Liver (tissue), 3 donors: ENCODE data around the gene ZNF710.

Experiments
- EGR1 ChIP-seq, 2 donors: IDR thresholded peaks; 2 replicates each; pipeline ENCODE4 v1.6.1; 2016 to 2018; ENCODE audit warnings: antibody characterized with exemption in 2 of 2, low read depth in 2 of 2
- HNF4A ChIP-seq, 2 donors: conservative IDR thresholded peaks; 2 replicates each; pipeline ENCODE4 v1.6.1; 2016; ENCODE audit warnings: antibody characterized with exemption in 2 of 2, mild to moderate bottlenecking in 2 of 2
- RAD21 ChIP-seq, 2 donors: IDR thresholded peaks; 2 replicates each; pipeline ENCODE4 v1.6.1; 2016; ENCODE audit warnings: antibody characterized with exemption in 2 of 2, mild to moderate bottlenecking in 2 of 2
- SP1 ChIP-seq: IDR thresholded peaks from 2 replicates; pipeline ENCODE4 v1.6.1; 2018; ENCODE audit warnings: antibody characterized with exemption, mild to moderate bottlenecking
- TAF1 ChIP-seq: conservative IDR thresholded peaks from 2 replicates; pipeline ENCODE4 v1.6.1; 2016; ENCODE audit warnings: antibody characterized with exemption, mild to moderate bottlenecking
- YY1 ChIP-seq: IDR thresholded peaks from 2 replicates; pipeline ENCODE4 v1.6.1; 2016; ENCODE audit warnings: antibody characterized with exemption, mild to moderate bottlenecking
- TF ChIP-seq, protein P1 (sequence below): fragments of 150-350 bp; IDR thresholded peaks from 2 replicates; pipeline ENCODE4 v1.5.1; 2017; ENCODE audit warnings: improper control_type of control experiment, low read depth, low read length; ENCODE audit not compliant: missing input control
- TF ChIP-seq, protein P2 (sequence below): IDR thresholded peaks from 2 replicates; pipeline ENCODE4 v1.6.1; 2016; ENCODE audit warnings: antibody characterized with exemption
- TF ChIP-seq, protein P3 (sequence below): IDR thresholded peaks from 2 replicates; pipeline ENCODE4 v1.6.1; 2016; ENCODE audit warnings: antibody characterized with exemption, mild to moderate bottlenecking
- donor health status: healthy.
- donor health status: healthy.

DNA sequence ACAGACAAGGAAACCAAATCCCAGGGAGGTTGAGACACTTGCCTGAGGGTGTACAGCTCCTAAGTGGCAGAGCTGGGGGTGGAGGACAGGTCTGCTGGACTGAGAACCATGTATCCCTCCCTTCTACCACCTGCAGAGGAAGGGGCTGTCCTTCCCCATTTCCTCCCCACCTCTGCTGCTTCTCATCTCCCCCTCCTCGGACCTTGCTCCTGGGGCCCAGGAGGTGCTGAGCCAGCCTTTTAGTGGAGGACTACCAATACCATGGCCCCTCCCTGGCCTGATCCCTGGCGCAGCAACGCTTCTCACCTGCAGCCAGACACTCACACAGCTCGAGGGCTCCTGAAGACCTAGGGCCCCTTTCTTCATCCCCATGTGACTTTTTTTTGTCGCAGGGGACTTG is 50.8 kb downstream of the ZNF710 start:
- TF ChIP-seq, protein P1, sequence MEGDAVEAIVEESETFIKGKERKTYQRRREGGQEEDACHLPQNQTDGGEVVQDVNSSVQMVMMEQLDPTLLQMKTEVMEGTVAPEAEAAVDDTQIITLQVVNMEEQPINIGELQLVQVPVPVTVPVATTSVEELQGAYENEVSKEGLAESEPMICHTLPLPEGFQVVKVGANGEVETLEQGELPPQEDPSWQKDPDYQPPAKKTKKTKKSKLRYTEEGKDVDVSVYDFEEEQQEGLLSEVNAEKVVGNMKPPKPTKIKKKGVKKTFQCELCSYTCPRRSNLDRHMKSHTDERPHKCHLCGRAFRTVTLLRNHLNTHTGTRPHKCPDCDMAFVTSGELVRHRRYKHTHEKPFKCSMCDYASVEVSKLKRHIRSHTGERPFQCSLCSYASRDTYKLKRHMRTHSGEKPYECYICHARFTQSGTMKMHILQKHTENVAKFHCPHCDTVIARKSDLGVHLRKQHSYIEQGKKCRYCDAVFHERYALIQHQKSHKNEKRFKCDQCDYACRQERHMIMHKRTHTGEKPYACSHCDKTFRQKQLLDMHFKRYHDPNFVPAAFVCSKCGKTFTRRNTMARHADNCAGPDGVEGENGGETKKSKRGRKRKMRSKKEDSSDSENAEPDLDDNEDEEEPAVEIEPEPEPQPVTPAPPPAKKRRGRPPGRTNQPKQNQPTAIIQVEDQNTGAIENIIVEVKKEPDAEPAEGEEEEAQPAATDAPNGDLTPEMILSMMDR = no peak
- TF ChIP-seq HNF4A (conservative IDR thresholded peaks at IDR 0.05) = no peak
- no peak for TF ChIP-seq SP1
- no peak for TF ChIP-seq TAF1
- TF ChIP-seq, protein P2, sequence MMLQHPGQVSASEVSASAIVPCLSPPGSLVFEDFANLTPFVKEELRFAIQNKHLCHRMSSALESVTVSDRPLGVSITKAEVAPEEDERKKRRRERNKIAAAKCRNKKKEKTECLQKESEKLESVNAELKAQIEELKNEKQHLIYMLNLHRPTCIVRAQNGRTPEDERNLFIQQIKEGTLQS = no peak
- no peak for TF ChIP-seq YY1
- TF ChIP-seq EGR1 (IDR thresholded peaks at IDR 0.05; ENCODE audit: low read depth in 2 of 2) = no peak
- TF ChIP-seq RAD21 (IDR thresholded peaks at IDR 0.05) = no peak
- TF ChIP-seq, protein P3, sequence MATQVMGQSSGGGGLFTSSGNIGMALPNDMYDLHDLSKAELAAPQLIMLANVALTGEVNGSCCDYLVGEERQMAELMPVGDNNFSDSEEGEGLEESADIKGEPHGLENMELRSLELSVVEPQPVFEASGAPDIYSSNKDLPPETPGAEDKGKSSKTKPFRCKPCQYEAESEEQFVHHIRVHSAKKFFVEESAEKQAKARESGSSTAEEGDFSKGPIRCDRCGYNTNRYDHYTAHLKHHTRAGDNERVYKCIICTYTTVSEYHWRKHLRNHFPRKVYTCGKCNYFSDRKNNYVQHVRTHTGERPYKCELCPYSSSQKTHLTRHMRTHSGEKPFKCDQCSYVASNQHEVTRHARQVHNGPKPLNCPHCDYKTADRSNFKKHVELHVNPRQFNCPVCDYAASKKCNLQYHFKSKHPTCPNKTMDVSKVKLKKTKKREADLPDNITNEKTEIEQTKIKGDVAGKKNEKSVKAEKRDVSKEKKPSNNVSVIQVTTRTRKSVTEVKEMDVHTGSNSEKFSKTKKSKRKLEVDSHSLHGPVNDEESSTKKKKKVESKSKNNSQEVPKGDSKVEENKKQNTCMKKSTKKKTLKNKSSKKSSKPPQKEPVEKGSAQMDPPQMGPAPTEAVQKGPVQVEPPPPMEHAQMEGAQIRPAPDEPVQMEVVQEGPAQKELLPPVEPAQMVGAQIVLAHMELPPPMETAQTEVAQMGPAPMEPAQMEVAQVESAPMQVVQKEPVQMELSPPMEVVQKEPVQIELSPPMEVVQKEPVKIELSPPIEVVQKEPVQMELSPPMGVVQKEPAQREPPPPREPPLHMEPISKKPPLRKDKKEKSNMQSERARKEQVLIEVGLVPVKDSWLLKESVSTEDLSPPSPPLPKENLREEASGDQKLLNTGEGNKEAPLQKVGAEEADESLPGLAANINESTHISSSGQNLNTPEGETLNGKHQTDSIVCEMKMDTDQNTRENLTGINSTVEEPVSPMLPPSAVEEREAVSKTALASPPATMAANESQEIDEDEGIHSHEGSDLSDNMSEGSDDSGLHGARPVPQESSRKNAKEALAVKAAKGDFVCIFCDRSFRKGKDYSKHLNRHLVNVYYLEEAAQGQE = no peak
